Measurements from ENCODE around the gene FCER1G.

FCER1G gene

DNA sequence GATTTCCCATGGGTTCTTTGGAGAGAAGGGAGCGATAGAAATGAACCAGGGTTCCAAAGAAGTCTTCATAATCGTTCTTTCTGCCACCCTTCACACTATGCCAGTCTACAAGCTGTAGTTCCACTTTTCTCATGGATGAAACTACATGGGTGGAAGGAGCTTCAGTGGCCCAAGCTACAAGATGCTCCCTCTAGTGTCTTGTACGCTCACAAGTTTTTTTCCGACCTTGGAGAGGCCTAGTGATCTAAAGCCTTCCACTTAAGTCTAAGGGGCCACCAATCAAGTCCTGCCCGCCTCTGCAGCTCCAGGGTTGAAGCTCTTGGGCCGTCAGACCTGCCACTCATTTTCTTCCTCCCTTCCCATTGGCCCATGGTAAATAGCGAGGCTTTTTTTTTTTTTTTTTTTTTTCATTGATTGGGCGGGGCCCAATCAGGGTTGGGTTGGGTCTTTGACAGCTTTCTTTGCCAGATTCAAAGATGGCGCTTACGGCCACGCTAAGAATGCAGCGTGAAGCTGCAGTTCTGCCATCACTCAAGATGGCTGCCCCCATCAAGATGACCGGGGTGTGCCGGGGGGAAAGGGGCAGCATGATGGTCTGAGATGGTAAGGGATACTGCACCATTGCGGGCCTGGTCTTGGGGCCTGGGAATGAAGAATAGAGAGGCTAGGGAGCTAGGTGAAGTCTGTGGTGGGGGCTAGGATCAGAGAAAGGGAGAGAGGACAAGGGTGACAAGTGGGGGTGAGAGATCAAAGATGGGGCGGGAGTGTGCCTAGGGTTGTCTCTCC lies 10.6 kb downstream of the FCER1G start, which contains the start of gene TOMM40L (continued):
- TF ChIP-seq, protein P1, sequence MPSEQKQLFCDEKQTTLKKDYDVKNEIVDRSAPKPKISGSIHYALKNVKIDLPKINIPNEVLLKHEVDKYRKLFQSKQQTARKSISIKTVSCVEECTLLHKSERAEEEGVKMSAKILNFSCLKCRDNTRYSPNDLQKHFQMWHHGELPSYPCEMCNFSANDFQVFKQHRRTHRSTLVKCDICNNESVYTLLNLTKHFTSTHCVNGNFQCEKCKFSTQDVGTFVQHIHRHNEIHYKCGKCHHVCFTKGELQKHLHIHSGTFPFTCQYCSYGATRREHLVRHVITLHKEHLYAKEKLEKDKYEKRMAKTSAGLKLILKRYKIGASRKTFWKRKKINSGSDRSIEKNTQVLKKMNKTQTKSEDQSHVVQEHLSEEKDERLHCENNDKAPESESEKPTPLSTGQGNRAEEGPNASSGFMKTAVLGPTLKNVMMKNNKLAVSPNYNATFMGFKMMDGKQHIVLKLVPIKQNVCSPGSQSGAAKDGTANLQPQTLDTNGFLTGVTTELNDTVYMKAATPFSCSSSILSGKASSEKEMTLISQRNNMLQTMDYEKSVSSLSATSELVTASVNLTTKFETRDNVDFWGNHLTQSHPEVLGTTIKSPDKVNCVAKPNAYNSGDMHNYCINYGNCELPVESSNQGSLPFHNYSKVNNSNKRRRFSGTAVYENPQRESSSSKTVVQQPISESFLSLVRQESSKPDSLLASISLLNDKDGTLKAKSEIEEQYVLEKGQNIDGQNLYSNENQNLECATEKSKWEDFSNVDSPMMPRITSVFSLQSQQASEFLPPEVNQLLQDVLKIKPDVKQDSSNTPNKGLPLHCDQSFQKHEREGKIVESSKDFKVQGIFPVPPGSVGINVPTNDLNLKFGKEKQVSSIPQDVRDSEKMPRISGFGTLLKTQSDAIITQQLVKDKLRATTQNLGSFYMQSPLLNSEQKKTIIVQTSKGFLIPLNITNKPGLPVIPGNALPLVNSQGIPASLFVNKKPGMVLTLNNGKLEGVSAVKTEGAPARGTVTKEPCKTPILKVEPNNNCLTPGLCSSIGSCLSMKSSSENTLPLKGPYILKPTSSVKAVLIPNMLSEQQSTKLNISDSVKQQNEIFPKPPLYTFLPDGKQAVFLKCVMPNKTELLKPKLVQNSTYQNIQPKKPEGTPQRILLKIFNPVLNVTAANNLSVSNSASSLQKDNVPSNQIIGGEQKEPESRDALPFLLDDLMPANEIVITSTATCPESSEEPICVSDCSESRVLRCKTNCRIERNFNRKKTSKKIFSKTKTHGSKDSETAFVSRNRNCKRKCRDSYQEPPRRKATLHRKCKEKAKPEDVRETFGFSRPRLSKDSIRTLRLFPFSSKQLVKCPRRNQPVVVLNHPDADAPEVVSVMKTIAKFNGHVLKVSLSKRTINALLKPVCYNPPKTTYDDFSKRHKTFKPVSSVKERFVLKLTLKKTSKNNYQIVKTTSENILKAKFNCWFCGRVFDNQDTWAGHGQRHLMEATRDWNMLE (tag by site-specific recombination; conservative IDR thresholded peaks at IDR 0.05; ENCODE audit: low read depth), result peak; percentile 47; the same call in 1 of the 2 replicates
- TF ChIP-seq GLI2 (tag by site-specific recombination; IDR thresholded peaks at IDR 0.05; ENCODE audit: borderline replicate concordance, low read depth) (no peak), ZNF354C (tag by site-specific recombination; IDR thresholded peaks at IDR 0.05; ENCODE audit: borderline replicate concordance, low read depth) (no peak), TRIM28 (IDR thresholded peaks at IDR 0.05; ENCODE audit: borderline replicate concordance, low read length) (peak; percentile 81; the same call in 1 of the 2 replicates), ZNF157 (tag by site-specific recombination; IDR thresholded peaks at IDR 0.05) (no peak), KLF1 (tag by site-specific recombination; IDR thresholded peaks at IDR 0.05) (peak; percentile 78), ZBTB8A (tag by site-specific recombination; IDR thresholded peaks at IDR 0.05) (peak; percentile 45), ZNF16 (tag by site-specific recombination; IDR thresholded peaks at IDR 0.05; ENCODE audit: low read depth) (no peak), ZNF792 (tag by site-specific recombination; IDR thresholded peaks at IDR 0.05) (no peak), KLF9 (tag by site-specific recombination; IDR thresholded peaks at IDR 0.05; ENCODE audit: low read depth) (peak; percentile 69), BCL11B (tag by site-specific recombination; IDR thresholded peaks at IDR 0.05; ENCODE audit: low read depth) (peak; percentile 72; the same call in 1 of the 2 replicates), ZNF626 (tag by site-specific recombination; IDR thresholded peaks at IDR 0.05) (no peak), SCRT2 (tag by site-specific recombination; IDR thresholded peaks at IDR 0.05) (peak; percentile 47), ZEB2 (tag by site-specific recombination; IDR thresholded peaks at IDR 0.05) (0 out of 2 replicates have a peak, but pooled peaks have one; percentile 6), ZNF335 (tag by site-specific recombination; conservative IDR thresholded peaks at IDR 0.05) (peak; percentile 100), ZNF76 (tag by site-specific recombination; IDR thresholded peaks at IDR 0.05; ENCODE audit: borderline replicate concordance, low read depth) (peak; percentile 92), EGR2 (tag by site-specific recombination; IDR thresholded peaks at IDR 0.05; ENCODE audit: low read depth) (peak; percentile 39; the same call in 1 of the 2 replicates), ZNF501 (tag by site-specific recombination; IDR thresholded peaks at IDR 0.05) (0 out of 2 replicates have a peak, but pooled peaks have one; percentile 72), ZNF555 (tag by site-specific recombination; conservative IDR thresholded peaks at IDR 0.05) (no peak)
- TF ChIP-seq, protein P2, sequence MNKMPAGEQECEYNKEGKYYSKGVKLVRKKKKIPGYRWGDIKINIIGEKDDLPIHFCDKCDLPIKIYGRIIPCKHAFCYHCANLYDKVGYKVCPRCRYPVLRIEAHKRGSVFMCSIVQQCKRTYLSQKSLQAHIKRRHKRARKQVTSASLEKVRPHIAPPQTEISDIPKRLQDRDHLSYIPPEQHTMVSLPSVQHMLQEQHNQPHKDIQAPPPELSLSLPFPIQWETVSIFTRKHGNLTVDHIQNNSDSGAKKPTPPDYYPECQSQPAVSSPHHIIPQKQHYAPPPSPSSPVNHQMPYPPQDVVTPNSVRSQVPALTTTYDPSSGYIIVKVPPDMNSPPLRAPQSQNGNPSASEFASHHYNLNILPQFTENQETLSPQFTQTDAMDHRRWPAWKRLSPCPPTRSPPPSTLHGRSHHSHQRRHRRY (tag by site-specific recombination; IDR thresholded peaks at IDR 0.05), result no peak
- TF ChIP-seq, protein P3, sequence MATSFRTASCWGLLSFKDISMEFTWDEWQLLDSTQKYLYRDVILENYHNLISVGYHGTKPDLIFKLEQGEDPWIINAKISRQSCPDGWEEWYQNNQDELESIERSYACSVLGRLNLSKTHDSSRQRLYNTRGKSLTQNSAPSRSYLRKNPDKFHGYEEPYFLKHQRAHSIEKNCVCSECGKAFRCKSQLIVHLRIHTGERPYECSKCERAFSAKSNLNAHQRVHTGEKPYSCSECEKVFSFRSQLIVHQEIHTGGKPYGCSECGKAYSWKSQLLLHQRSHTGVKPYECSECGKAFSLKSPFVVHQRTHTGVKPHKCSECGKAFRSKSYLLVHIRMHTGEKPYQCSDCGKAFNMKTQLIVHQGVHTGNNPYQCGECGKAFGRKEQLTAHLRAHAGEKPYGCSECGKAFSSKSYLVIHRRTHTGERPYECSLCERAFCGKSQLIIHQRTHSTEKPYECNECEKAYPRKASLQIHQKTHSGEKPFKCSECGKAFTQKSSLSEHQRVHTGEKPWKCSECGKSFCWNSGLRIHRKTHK (tag by site-specific recombination; IDR thresholded peaks at IDR 0.05), result no peak
